DMS114 treated with DMSO at 0.1 percent for 48 hours (cell line): ENCODE measurements around the gene HLA-F.
A peak's percentile ranks its signal among the peaks of the same experiment; 100 is the strongest.

Experiments
- DNase-seq: peaks from one replicate; lab custom pipeline; 2025; ENCODE audit not compliant: unreplicated experiment; lab: John Stamatoyannopoulos, UW

HLA-F gene

DNA sequence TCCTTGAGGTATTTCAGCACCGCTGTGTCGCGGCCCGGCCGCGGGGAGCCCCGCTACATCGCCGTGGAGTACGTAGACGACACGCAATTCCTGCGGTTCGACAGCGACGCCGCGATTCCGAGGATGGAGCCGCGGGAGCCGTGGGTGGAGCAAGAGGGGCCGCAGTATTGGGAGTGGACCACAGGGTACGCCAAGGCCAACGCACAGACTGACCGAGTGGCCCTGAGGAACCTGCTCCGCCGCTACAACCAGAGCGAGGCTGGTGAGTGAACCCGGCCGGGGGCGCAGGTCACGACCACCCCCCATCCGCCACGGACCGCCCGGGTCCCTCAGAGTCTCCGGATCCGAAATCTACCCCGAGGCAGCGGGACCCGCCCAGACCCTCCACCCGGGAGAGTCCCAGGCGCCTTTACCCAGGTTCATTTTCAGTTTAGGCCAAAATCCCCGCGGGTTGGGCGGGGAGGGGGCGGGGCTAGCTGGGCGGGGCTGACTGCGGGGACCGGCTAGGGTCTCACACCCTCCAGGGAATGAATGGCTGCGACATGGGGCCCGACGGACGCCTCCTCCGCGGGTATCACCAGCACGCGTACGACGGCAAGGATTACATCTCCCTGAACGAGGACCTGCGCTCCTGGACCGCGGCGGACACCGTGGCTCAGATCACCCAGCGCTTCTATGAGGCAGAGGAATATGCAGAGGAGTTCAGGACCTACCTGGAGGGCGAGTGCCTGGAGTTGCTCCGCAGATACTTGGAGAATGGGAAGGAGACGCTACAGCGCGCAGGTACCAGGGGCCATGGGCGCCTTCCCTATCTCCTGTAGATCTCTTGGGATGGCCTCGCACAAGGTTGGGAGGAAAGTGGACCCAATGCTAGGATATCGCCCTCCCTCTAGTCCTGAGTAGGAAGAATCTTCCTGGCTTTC lies 693 bp downstream of the HLA-F start:
- no peak for DNase-seq

DNA sequence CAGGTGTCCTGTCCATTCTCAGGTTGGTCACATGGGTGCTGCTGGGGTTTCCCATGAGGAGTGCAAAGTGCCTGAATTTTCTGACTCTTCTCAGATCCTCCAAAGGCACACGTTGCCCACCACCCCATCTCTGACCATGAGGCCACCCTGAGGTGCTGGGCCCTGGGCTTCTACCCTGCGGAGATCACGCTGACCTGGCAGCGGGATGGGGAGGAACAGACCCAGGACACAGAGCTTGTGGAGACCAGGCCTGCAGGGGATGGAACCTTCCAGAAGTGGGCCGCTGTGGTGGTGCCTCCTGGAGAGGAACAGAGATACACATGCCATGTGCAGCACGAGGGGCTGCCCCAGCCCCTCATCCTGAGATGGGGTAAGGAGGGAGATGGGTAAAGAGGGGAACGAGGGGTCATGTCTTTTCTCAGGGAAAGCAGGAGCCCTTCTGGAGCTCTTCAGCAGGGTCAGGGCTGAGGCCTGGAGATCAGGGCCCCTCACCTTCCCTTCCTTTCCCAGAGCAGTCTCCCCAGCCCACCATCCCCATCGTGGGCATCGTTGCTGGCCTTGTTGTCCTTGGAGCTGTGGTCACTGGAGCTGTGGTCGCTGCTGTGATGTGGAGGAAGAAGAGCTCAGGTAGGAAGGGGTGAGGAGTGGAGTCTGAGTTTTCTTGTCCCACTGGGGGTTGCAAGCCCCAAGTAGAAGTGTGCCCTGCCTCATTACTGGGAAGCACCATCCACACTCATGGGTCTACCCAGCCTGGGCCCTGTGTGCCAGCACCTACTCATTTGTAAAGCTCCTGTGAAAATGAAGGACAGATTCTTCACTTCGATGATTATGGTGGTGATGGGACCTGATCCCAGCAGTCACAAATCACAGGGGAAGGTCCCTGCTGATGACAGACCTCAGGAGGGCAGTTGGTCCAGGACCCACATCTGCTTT lies 2.0 kb downstream of the HLA-F start:
- DNase-seq, result no peak

DNA sequence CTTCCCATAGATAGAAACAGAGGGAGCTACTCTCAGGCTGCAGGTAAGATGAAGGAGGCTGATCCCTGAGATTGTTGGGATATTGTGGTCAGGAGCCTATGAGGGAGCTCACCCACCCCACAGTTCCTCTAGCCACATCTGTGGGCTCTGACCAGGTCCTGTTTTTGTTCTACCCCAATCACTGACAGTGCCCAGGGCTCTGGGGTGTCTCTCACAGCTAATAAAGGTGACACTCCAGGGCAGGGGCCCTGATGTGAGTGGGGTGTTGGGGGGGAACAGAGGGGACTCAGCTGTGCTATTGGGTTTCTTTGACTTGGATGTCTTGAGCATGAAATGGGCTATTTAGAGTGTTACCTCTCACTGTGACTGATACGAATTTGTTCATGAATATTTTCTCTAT lies 2.8 kb downstream of the HLA-F start:
- no peak for DNase-seq

DNA sequence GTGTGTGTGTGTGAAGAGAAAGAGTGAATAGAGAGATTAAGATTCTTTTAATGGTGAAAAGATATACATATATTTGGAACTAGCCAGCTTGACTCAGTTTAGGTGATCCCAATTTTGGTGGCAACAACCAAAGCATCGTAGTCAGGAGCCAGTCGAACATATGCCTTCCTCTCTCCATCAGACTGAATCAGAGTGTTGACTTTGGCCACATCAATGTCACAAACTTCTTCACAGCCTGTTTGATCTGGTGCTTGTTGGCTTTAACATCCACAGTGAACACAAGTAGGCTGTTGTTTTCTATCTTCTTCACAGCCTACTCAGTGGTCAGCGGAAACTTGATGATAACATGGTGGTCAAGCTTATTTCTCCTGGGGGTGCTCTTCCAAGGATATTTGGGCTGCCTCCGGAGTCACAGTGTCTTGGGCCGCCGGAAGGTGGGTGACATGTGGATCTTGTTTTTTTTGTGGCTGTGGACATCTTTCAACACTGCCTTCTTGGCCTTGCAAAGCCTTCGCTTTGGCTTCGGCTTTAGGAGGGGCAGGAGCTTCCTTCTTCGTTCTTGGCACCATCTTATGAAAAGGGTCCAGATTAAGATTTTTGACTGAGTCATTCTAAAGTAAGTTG lies 3.4 kb downstream of the HLA-F start:
- no peak for DNase-seq

DNA sequence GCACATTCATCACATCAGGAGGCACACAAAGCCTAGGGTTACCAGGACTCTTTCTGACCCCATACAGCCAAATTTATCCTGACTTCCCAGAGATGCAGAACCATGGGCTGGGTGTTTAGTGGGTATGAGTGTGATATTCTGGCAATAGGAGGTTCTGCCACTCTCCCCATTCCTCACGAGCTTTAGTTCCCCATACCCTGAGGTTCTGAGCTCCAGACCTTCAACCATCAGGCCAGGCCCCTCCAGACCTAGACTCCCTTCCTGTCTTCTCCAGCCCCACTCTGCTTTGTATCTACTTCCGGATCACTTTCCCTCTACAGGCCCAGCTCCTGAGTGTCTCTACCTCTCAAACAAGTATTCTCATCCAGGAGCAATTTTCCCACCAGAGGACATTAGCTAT lies 4.4 kb downstream of the HLA-F start:
- DNase-seq, result no peak

DNA sequence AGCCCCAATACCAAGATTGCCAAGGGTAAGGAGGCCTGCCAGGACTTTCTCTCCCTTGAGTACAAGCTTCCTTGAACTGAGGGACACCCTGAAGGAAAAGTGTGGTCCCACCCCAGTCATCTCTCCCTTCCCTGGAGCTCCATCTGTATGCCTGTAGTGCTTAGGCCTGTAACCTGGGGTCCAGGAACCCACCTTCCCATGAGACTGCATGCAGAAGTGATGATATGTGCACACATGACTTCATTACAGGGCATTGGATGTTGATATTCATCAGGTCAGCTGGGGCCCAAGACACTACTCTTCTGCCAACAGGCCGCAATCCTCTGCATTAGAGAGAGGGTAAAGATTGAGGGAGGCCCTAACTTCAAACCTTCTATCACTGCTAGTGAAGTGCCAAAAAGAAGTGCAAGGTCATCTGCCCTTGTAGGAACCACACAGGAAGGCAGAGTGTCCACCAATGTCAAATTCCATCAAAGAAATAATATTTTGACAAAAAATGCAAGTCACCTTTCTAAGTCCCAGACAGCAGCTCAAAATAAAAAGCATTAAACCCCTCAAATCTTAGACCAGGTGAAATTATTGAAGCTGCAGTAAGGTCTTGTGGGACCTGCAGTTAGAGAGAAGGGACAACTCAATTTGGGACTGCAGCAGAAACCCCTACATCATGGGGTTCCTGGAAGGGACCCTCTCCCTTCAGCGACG lies 5.1 kb downstream of the HLA-F start:
- DNase-seq, result no peak

DNA sequence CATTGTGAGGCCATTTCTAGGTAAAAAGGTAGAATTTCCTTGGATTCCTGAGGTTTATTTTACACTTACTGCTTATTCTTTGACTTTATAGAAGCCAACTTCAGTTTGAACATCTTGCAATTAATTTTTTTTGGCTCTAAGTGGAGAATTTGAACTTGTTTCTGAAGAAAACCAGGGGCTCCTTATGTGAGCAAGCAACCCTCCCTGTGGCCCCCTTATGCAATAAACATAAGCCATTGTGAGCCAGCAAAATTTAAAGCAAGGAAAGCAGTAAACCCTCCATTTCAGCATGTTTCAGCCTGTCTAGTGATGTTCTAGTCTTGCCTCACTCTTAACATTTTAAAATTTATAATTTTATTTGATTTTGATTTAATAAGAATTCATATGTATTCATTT lies 5.6 kb downstream of the HLA-F start:
- no peak for DNase-seq

DNA sequence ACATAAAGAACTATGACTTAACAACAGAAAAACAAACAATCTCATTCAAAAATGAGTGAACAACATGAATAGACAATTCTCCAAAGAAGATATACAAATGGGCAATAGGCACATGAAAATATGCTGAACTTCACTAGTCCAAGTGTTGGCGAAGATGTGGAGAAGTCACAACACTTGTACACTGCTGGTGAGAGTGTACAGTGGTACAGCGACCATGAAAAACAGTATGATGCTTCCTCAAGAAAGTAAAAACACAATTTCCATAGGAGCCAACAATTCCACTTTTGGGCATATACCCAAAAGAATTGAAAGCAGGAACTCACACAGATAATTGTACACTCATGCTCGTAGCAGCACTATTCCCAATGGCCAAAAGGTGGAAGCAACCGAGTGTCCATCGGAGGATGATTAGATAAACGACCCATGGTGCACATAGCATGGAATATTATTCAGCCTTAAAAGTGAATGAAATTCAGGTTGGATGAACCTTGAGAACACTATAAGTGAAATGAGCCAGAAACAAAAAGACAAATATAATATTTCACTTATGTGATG lies 6.6 kb downstream of the HLA-F start:
- no peak for DNase-seq

DNA sequence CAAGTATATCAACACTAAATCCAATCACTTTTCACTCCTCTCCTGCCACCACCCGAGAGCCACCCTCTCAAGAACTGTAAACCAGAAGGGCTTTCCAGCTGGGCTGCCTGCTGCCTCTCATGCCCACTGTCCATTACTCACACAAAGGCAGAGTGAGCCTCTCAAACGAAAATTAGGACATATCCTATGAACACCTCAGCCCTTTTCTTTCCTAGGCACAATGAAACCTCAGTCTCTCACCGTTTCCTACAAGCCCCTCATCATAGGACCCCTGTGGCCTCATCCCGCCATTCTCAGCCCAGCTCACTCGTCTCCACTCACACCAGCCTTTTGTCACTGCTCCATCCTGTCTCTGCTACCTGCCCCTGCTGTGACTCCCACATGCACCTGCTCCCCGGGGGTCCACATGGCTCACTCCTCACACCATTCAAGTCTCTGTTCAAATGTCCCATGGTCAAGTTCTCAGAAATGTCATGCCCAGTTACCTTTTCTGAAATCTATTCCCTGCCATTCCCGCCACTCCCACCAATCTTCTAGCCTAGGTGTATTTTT lies 7.4 kb downstream of the HLA-F start:
- no peak for DNase-seq

DNA sequence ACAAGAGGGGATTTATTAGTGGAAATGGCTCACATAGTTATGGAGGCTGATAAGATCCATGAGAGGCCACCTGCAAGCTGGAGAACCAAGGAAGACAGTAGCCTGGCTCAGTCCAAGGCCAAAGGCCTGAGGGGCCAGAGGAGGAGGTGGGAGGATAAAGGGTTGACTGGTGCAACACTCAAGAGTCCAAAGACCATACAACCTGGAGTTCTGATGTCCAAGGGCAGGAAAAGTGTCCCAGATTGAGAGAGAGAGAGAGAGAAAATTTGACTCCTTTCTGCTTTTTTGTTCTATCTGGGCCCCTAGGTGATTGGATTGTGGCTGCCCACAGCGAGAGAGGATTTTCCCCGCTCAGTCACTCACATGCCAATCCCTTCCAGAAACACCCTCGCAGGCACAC lies 8.0 kb downstream of the HLA-F start:
- DNase-seq, result no peak

DNA sequence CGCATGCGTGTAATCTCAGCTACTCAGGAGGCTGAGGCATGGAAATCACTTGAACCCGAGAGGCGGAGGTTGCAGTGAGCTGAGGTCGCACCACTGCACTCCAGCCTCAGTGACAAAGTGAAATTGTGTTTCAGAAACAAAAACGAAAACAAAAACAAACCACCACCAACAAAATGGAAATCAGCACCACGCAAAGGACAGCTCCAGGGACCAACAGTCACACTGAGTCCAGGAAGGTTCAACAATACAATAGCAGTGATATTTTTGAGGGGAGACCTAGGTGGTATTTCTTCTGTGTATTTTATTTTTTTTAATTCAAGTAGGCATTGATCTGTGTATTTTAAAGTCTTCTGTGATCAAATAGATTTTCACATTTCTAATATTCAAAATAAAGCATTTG lies 9.8 kb downstream of the HLA-F start:
- no peak for DNase-seq

DNA sequence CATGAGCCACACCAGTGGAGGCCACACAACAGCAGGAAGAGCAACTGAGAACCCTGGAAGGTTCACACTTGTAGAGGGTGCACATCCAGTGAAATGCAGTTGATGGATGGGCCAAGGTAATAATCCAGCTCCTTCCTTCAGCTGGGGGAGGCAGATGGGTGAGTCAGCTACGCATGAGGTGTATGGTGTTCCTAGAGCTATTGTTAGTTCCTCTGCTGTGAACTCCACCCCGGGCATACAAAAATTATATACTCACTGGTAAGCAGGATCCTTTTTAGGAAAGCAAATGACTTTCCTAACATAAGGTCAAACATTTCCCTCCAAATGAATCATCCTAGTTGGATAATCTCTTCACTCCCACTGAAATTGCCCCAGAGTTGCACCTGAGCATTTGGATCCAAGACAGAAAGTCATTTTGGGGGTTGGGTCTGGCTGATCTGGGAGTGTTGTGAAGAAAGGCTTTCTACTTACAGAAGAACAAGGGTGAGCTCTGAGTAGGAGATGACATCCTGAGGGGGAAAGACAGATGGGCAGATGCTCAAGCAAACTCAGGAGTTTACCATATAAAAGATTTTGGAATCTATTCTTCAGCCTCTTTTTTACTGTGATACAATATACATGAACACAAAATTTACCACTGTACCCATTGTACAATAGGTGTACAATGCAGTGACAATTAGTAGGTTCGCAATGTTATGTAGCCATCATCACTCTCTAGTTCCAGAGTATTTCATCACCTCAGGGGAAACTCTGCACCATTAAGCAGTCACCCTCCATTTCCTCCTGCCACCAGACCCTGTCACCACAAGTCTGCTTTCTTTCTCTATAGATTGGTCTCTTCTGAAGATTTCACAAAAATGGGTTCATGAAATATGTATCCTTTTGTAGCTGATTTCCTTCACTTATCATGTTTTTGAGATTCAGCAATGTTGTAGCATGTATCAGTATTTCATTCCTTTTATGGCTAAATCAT lies 11.1 kb downstream of the HLA-F start:
- DNase-seq, result no peak

DNA sequence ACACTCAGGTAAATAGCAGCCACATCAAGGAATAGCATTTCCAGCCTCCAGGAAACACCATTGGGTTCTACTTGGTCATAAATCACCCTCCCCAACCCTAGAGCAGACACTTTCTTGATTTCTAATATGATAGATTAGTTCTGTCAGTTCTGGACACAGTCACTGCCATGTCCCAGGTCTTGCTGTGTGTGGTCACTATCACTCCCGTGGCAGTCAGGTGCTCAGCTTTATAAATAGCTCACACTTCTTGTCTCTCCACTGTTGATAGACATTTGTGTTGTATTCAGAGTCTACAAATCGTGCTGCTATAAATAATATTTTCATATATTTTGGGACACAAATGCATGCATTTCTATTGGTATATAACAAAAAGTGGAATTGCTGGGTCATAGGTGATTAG lies 13.3 kb downstream of the HLA-F start:
- DNase-seq, result no peak

DNA sequence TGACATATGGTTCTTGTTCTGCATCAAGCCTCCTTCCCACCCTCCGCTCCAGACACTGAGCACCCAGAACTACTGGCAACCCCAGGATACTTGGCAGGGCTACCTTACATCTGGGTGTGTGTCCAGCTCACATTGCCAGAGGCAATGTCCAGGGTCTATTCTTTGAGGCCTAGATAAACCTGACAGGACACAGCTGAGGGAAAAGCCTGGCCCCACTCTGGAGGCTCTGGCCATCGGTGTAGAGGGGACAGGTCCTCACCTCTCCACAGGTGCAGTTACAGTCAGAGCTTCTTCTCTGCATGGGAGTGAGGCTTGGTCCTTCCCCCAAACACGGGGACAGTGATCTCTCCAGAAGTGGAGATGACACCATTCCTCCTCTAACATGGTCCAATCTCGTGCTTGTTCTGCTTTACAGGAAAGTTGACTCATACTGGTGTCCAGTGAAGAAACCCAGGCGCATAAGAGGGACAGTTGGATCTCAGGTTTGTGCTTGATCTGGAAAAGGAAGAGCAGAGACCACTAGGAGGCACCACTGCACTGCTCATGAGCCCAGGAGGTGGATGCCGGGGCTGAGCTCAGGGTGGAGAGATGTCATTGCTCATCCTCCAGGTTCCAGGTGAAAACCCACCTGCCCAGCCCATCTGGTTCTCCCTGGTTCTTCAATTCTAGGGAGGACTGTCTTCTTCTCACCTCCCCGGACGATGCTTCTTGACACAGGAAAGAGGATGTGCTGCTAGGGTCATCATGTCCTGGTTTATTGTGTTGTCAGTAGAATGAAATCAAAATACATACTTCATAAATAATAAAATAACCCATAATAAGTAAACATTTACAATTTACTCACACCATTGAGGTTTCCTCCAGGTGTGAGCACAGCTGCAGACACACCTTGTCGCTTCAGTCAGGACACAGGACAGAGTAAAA lies 14.7 kb downstream of the HLA-F start:
- DNase-seq, result peak; percentile 60

DNA sequence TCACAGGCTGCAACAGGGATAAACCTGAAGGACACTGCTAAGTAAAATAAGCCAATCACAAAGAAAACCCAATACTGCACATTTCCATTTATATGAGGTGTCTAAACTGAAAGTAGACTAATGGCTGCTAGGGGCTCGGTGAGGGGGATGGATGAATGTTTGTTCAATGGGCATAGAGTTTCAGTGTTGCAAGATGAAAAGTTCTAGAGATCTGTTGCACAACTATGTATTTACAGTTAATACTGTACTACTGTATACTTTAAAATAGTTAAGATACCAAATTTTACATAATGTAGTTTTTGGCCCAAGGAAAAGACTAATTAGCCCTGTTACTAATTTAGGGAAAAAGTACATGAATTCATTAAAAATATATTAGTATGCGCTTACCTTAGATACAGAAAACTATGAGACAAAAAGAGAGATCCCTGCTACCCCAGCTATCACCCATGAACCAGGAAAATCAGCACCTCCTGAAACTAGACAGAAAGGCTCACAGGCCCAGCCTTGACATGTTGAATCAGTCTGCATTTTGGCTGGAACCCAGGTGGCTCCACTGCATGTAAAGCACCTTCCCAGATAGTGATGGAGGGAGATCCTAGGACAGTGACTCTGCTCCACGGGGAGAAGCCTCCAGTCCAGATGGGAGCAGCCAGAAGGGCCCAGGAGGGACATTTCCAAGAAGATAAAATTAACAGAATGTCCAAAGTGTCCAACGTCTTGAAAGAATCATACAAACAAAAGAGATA lies 16.1 kb downstream of the HLA-F start:
- no peak for DNase-seq

DNA sequence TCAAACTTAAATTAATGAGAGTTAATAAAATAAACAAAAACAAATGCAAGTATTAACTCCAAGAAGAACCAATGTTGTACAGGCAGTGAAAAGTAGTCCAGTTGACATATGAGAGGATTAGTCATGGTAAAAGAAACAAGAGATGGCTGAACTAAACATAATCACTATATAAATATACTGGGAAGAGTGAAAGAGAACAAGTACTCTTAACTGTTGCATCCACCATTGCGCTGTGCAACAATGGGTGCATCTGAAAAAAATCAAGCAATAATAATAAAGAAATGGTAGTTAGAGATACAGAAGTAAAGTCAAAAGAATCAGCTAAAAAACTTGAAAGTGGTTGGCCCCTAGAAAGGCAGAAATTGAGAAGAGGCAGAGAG lies 16.6 kb downstream of the HLA-F start:
- DNase-seq, result no peak

DNA sequence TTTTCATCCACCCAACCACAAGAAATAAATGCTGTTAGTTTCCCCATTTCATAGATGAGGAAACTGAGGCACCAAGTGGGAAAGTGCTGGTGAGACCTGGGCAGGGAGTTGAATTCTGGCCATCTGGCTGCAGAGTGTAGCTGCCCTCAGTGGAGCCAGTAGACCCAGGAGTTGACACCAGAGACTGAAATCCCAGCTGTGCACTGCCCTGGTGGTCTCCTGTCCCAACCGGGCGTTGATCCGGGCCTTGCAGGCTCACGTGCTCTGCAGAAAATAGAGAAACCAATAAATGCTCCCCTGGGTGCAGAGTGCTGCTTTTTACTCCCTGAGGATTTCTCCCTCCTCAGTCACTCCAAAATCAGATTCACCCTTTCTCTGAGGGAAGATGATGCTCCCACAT lies 18.4 kb downstream of the HLA-F start:
- DNase-seq, result no peak
